HG02852 (cell line): ENCODE measurements around the gene FRY.

ENCODE experiments used
- ATAC-seq: cut with Tn5 transposase; IDR thresholded peaks from one replicate; pipeline ENCODE4 v1.9.1; 2021; ENCODE audit warnings: mild to moderate bottlenecking, moderate library complexity; ENCODE audit not compliant: unreplicated experiment

FRY gene

GRCh38 chr13:32285633-32285965, 254.0 kb downstream of the FRY start:
- ATAC-seq, result no peak

- ATAC-seq, result no peak
These were observed 265.6 kb downstream of the FRY start for GRCh38 chr13:32297206-32297605.

- no peak for ATAC-seq
These were observed 267.1 kb downstream of the FRY start for GRCh38 chr13:32298695-32299094.

GRCh38 chr13:32299893-32300292, 268.3 kb downstream of the FRY start:
- ATAC-seq, result no peak

- ATAC-seq, result no peak
These were observed 268.8 kb downstream of the FRY start for GRCh38 chr13:32300406-32300805.

- no peak for ATAC-seq
These were observed 269.3 kb downstream of the FRY start for GRCh38 chr13:32300920-32301319.

- ATAC-seq, result no peak
These were observed 270.9 kb downstream of the FRY start for GRCh38 chr13:32302461-32302860.

GRCh38 chr13:32305646-32306045, 274.1 kb downstream of the FRY start:
- ATAC-seq, result no peak

GRCh38 chr13:32309312-32310133, 277.9 kb downstream of the FRY start:
- peak; percentile 20 for ATAC-seq

GRCh38 chr13:32310134-32310706, 278.6 kb downstream of the FRY start:
- ATAC-seq, result peak; percentile 71

- ATAC-seq, result no peak
These were observed 279.8 kb downstream of the FRY start for GRCh38 chr13:32311188-32311897.

GRCh38 chr13:32314271-32315237, 283.0 kb downstream of the FRY start:
- ATAC-seq, result peak; percentile 16

- ATAC-seq, result peak; percentile 94
These were observed 283.9 kb downstream of the FRY start, which contains the start of the genes BRCA2 and ZAR1L for GRCh38 chr13:32315238-32316027. Gene BRCA2, plus strand, starts transcription at chr13:32315508. Its CDS starts 953 bp downstream, at chr13:32316461. Gene ZAR1L, minus strand, starts transcription at chr13:32315363. Its CDS starts 3,438 bp downstream, at chr13:32311925.

GRCh38 chr13:32316028-32316339, 284.4 kb downstream of the FRY start:
- ATAC-seq, result peak; percentile 53

GRCh38 chr13:32316501-32316900, 284.9 kb downstream of the FRY start:
- no peak for ATAC-seq

GRCh38 chr13:32317716-32318465, 286.3 kb downstream of the FRY start:
- ATAC-seq, result no peak

GRCh38 chr13:32320528-32320927, 289.0 kb downstream of the FRY start:
- no peak for ATAC-seq

- no peak for ATAC-seq
These were observed 292.3 kb downstream of the FRY start for GRCh38 chr13:32323912-32324311.

GRCh38 chr13:32330441-32330840, 298.9 kb downstream of the FRY start:
- no peak for ATAC-seq
